Measurements from ENCODE around the gene LCN10. TPM values are rescaled to one million over a fixed set of nuclear protein-coding genes. Genes with fewer than 3 reads are reported as not detected.

Gene LCN10
- total and polyA plus RNA-seq, 2 of the 13 experiments (the other 11 are each of a cell fraction or from before 2014, with no cell fraction given): 0.53 to 0.61 TPM

DNA sequence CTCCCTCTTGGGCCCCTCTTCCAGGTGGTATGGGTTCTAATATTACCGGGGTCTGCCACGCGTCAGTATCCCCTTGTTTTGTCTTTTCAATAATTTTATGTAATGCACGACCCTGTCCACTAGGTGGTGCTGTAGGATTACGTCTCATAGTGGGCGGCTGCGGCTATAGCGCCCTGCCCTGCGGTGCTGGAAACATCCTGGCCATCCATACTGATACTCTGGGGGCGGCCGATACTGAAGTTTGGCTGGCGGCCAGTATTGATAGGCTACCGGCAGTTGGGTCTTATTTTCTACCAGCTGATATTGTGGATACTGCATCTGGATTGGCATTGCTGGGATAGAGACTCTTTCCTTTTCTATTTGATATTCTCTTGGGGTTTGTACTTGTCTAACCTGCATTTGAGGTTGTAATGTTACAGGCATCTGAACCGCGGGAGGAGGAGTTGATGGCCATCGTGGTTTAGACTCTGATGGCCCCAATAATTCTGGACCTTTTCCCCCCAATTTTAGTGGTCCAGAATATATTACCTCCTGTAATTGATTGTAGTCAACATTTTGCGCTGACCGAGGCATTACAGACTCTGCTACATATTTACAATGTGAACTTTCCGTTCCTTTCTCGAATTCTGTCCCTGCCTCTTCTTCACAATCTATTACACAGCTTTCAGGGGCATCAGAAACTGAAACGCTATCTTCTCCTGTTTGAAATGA lies 45.1 kb upstream of the LCN10 start (continued):
- TF ChIP-seq ZNF136 (CRISPR knock-in tag; IDR thresholded peaks at IDR 0.05; ENCODE audit: low read depth): no peak
- TF ChIP-seq, protein P1, sequence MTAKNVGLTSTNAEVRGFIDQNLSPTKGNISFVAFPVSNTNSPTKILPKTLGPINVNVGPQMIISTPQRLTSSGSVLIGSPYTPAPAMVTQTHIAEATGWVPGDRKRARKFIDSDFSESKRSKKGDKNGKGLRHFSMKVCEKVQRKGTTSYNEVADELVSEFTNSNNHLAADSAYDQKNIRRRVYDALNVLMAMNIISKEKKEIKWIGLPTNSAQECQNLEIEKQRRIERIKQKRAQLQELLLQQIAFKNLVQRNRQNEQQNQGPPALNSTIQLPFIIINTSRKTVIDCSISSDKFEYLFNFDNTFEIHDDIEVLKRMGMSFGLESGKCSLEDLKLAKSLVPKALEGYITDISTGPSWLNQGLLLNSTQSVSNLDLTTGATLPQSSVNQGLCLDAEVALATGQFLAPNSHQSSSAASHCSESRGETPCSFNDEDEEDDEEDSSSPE (CRISPR knock-in tag; IDR thresholded peaks at IDR 0.05): no peak; the same call in 1 of the 2 replicates
- TF ChIP-seq ZNF468 (CRISPR knock-in tag; IDR thresholded peaks at IDR 0.05): no peak
- no peak for TF ChIP-seq PPARG (CRISPR knock-in tag; conservative IDR thresholded peaks at IDR 0.05)
- TF ChIP-seq ZNF143 (CRISPR knock-in tag; IDR thresholded peaks at IDR 0.05): no peak
- TF ChIP-seq SRF (IDR thresholded peaks at IDR 0.05; ENCODE audit: low read depth, low read length): no peak
- TF ChIP-seq, protein P2, sequence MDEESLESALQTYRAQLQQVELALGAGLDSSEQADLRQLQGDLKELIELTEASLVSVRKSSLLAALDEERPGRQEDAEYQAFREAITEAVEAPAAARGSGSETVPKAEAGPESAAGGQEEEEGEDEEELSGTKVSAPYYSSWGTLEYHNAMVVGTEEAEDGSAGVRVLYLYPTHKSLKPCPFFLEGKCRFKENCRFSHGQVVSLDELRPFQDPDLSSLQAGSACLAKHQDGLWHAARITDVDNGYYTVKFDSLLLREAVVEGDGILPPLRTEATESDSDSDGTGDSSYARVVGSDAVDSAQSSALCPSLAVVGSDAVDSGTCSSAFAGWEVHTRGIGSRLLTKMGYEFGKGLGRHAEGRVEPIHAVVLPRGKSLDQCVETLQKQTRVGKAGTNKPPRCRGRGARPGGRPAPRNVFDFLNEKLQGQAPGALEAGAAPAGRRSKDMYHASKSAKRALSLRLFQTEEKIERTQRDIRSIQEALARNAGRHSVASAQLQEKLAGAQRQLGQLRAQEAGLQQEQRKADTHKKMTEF (CRISPR knock-in tag; IDR thresholded peaks at IDR 0.05): no peak
- no peak for TF ChIP-seq ZNF501 (CRISPR knock-in tag; IDR thresholded peaks at IDR 0.05)
- no peak for TF ChIP-seq TOE1 (CRISPR knock-in tag; IDR thresholded peaks at IDR 0.05)
- TF ChIP-seq, protein P3, sequence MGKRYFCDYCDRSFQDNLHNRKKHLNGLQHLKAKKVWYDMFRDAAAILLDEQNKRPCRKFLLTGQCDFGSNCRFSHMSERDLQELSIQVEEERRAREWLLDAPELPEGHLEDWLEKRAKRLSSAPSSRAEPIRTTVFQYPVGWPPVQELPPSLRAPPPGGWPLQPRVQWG (CRISPR knock-in tag; IDR thresholded peaks at IDR 0.05; ENCODE audit: borderline replicate concordance, low read depth): no peak
- TF ChIP-seq, protein P4, sequence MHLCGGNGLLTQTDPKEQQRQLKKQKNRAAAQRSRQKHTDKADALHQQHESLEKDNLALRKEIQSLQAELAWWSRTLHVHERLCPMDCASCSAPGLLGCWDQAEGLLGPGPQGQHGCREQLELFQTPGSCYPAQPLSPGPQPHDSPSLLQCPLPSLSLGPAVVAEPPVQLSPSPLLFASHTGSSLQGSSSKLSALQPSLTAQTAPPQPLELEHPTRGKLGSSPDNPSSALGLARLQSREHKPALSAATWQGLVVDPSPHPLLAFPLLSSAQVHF (CRISPR knock-in tag; IDR thresholded peaks at IDR 0.05): no peak
- TF ChIP-seq ELF1 (CRISPR knock-in tag; IDR thresholded peaks at IDR 0.05): no peak
- no peak for TF ChIP-seq MAZ (IDR thresholded peaks at IDR 0.05; ENCODE audit: borderline replicate concordance, low read depth, low read length)
- TF ChIP-seq MAZ (CRISPR knock-in tag; IDR thresholded peaks at IDR 0.05; ENCODE audit: low read depth): no peak
- no peak for TF ChIP-seq ZNF296 (CRISPR knock-in tag; conservative IDR thresholded peaks at IDR 0.05)
- no peak for TF ChIP-seq KDM3A (CRISPR knock-in tag; IDR thresholded peaks at IDR 0.05; ENCODE audit: low read depth)
- TF ChIP-seq MZF1 (CRISPR knock-in tag; IDR thresholded peaks at IDR 0.05; ENCODE audit: borderline replicate concordance): no peak
- TF ChIP-seq, protein P5, sequence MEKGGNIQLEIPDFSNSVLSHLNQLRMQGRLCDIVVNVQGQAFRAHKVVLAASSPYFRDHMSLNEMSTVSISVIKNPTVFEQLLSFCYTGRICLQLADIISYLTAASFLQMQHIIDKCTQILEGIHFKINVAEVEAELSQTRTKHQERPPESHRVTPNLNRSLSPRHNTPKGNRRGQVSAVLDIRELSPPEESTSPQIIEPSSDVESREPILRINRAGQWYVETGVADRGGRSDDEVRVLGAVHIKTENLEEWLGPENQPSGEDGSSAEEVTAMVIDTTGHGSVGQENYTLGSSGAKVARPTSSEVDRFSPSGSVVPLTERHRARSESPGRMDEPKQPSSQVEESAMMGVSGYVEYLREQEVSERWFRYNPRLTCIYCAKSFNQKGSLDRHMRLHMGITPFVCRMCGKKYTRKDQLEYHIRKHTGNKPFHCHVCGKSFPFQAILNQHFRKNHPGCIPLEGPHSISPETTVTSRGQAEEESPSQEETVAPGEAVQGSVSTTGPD (CRISPR knock-in tag; IDR thresholded peaks at IDR 0.05): no peak
- no peak; the same call in 1 of the 2 replicates for TF ChIP-seq ZNF331 (CRISPR knock-in tag; IDR thresholded peaks at IDR 0.05)
- no peak for TF ChIP-seq RBAK (CRISPR knock-in tag; IDR thresholded peaks at IDR 0.05)
- TF ChIP-seq ZNF670 (CRISPR knock-in tag; IDR thresholded peaks at IDR 0.05; ENCODE audit: borderline replicate concordance): no peak
- TF ChIP-seq ADNP (CRISPR knock-in tag; IDR thresholded peaks at IDR 0.05): no peak
